GM23248 (cell line): ENCODE measurements around the gene SLC35C1.

Experiments used
- EZH2 ChIP-seq: fragments of 200-600 bp; sonication (generic); IDR thresholded peaks from 2 replicates; pipeline ENCODE4 v1.6.1; 2018; ENCODE audit warnings: antibody characterized with exemption, mild to moderate bottlenecking; ENCODE audit not compliant: insufficient read depth, poor library complexity, severe bottlenecking
- EZH2phosphoT487 ChIP-seq: fragments of 200-600 bp; sonication (generic); IDR thresholded peaks from 2 replicates; pipeline ENCODE4 v1.6.1; 2018; ENCODE audit warnings: antibody characterized with exemption, moderate library complexity, mild to moderate bottlenecking, low read depth; ENCODE audit not compliant: insufficient read depth

- TF ChIP-seq EZH2phosphoT487, result no peak
- TF ChIP-seq EZH2, result no peak
These were observed 18.7 kb upstream of the SLC35C1 start for GRCh38 chr11:45786272-45786671.
